Mesodermal cell (in vitro differentiated cells): Measurements from ENCODE around the gene TIMM10.
A peak's percentile ranks its signal among the peaks of the same experiment; 100 is the strongest.

Experiments used
- H3K27ac ChIP-seq: 2 replicates; pipeline ENCODE4 v1.7.0; 2013; ENCODE audit warnings: mild to moderate bottlenecking, low read depth, low read length, moderate library complexity; ENCODE audit not compliant: severe bottlenecking
- H3K36me3 ChIP-seq: 2 replicates; pipeline ENCODE4 v1.7.1; 2013; ENCODE audit warnings: mild to moderate bottlenecking, low read length, moderate library complexity; ENCODE audit not compliant: control insufficient read depth, insufficient read depth
- H3K4me1 ChIP-seq: one replicate; pipeline ENCODE4 v1.7.1; 2013; ENCODE audit warnings: mild to moderate bottlenecking, low read length; ENCODE audit not compliant: insufficient read depth, control insufficient read depth, poor library complexity, severe bottlenecking
- H3K4me3 ChIP-seq: 2 replicates; pipeline ENCODE4 v1.7.0; 2013; ENCODE audit warnings: low read length, control low read depth, mild to moderate bottlenecking; ENCODE audit not compliant: insufficient read depth, poor library complexity, severe bottlenecking; ENCODE audit errors: extremely low read depth
- H3K9me3 ChIP-seq: 2 replicates; pipeline ENCODE4 v1.7.1; 2013; ENCODE audit warnings: mild to moderate bottlenecking, low read length, moderate library complexity; ENCODE audit not compliant: control insufficient read depth
- WGBS, 2 experiments: methylation state at CpG; one replicate each; pipeline ENCODE4 v1.1.5; 2013; ENCODE audit warnings: missing lambda C conversion rate in 2 of 2; ENCODE audit not compliant: insufficient coverage in 2 of 2; 5-methylcytosine and 5-hydroxymethylcytosine counted together

TIMM10 gene

GRCh38 chr11:57482782-57483561 is 47.6 kb downstream of the TIMM10 start:
- Histone ChIP-seq H3K9me3 (no peaks in the 10 kb centered on the region), H3K36me3 (no peaks in the 10 kb centered on the region), H3K27ac (no peak overlapping the region), H3K4me1 (no peaks in the 10 kb centered on the region), H3K4me3 (peak overlapping the region; percentile 59)
- 2 to 7% methylated on average over 13 to 27 of the region's 52 CpGs for WGBS, 2 experiments

GRCh38 chr11:57481915-57482781 is 48.4 kb downstream of the TIMM10 start:
- 6 to 8% methylated on average over 27 to 40 of the region's 44 CpGs for WGBS, 2 experiments

GRCh38 chr11:57481315-57481714 is 49.2 kb downstream of the TIMM10 start:
- no peak overlapping the region for H3K4me3 ChIP-seq
- H3K4me1 ChIP-seq: no peaks in the 10 kb centered on the region
- no peaks in the 10 kb centered on the region for H3K36me3 ChIP-seq
- WGBS, 2 experiments: no CpG with 5 or more reads among the region's 2 CpGs
- H3K9me3 ChIP-seq: no peaks in the 10 kb centered on the region
- H3K27ac ChIP-seq: no peak overlapping the region

More at GRCh38 chr11:57481915-57482781, 48.4 kb downstream of the TIMM10 start:
- Histone ChIP-seq H3K9me3 (no peaks in the 10 kb centered on the region), H3K27ac (no peak overlapping the region), H3K4me1 (no peaks in the 10 kb centered on the region), H3K36me3 (no peaks in the 10 kb centered on the region), H3K4me3 (peak overlapping the region; percentile 59)

- WGBS, 2 experiments: 14 to 30% methylated on average over 5 to 7 of the region's 9 CpGs
- Histone ChIP-seq H3K36me3 (no peaks in the 10 kb centered on the region), H3K27ac (no peak overlapping the region), H3K9me3 (no peaks in the 10 kb centered on the region), H3K4me3 (no peak overlapping the region), H3K4me1 (no peaks in the 10 kb centered on the region)
These were observed 50.0 kb downstream of the TIMM10 start for GRCh38 chr11:57480409-57481137.

GRCh38 chr11:57479911-57480310 is 50.6 kb downstream of the TIMM10 start:
- no peaks in the 10 kb centered on the region for H3K4me1 ChIP-seq
- no peak overlapping the region for H3K4me3 ChIP-seq
- H3K36me3 ChIP-seq: no peaks in the 10 kb centered on the region
- H3K27ac ChIP-seq: no peak overlapping the region
- WGBS, 2 experiments: 44 to 54% methylated on average over 1 of the region's 4 CpGs
- no peaks in the 10 kb centered on the region for H3K9me3 ChIP-seq

GRCh38 chr11:57479021-57479663 is 51.4 kb downstream of the TIMM10 start:
- WGBS, 2 experiments: 71 to 74% methylated on average over 7 to 8 of the region's 11 CpGs
- H3K4me1 ChIP-seq: no peaks in the 10 kb centered on the region
- H3K27ac ChIP-seq: no peak overlapping the region
- H3K9me3 ChIP-seq: no peaks in the 10 kb centered on the region
- H3K36me3 ChIP-seq: no peaks in the 10 kb centered on the region
- no peak overlapping the region for H3K4me3 ChIP-seq
